HG03025 (cell line): ENCODE results near the gene MRC1.

Experiments used
- ATAC-seq: cut with Tn5 transposase; IDR thresholded peaks from one replicate; pipeline ENCODE4 v1.9.1; 2021; ENCODE audit warnings: mild to moderate bottlenecking, moderate library complexity; ENCODE audit not compliant: unreplicated experiment, low FRiP score

MRC1 gene

GRCh38 chr10:17808971-17809841 lies at the start of gene MRC1:
TSS of gene MRC1 (plus strand) at chr10:17809348. CDS start at chr10:17809466, 118 bp downstream.
- no peak for ATAC-seq

- ATAC-seq: no peak
These were observed 45.0 kb upstream of the MRC1 start for GRCh38 chr10:17764142-17764541.

- ATAC-seq: no peak
These were observed 43.5 kb upstream of the MRC1 start for GRCh38 chr10:17765602-17766001.

GRCh38 chr10:17766731-17767130 lies 42.4 kb upstream of the MRC1 start:
- ATAC-seq: no peak

- ATAC-seq: no peak
These were observed 40.7 kb upstream of the MRC1 start for GRCh38 chr10:17768496-17768895.

- no peak for ATAC-seq
These were observed 40.2 kb upstream of the MRC1 start for GRCh38 chr10:17768957-17769356.

- no peak for ATAC-seq
These were observed 38.1 kb upstream of the MRC1 start for GRCh38 chr10:17771017-17771416.

- ATAC-seq: no peak
These were observed 29.4 kb upstream of the MRC1 start for GRCh38 chr10:17779784-17780183.

- ATAC-seq: no peak
These were observed 28.4 kb upstream of the MRC1 start for GRCh38 chr10:17780727-17781126.

GRCh38 chr10:17781856-17782255 lies 27.3 kb upstream of the MRC1 start:
- no peak for ATAC-seq

GRCh38 chr10:17782921-17783665 lies 26.1 kb upstream of the MRC1 start:
- ATAC-seq: no peak

GRCh38 chr10:17783751-17784150 lies 25.4 kb upstream of the MRC1 start:
- no peak for ATAC-seq

- ATAC-seq: no peak
These were observed 24.5 kb upstream of the MRC1 start for GRCh38 chr10:17784688-17785087.

- ATAC-seq: no peak
These were observed 23.7 kb upstream of the MRC1 start for GRCh38 chr10:17785276-17785930.

- no peak for ATAC-seq
These were observed 21.8 kb upstream of the MRC1 start for GRCh38 chr10:17787087-17787961.

GRCh38 chr10:17788646-17789045 lies 20.5 kb upstream of the MRC1 start:
- no peak for ATAC-seq

GRCh38 chr10:17789396-17789795 lies 19.8 kb upstream of the MRC1 start:
- ATAC-seq: no peak

- ATAC-seq: no peak
These were observed 18.5 kb upstream of the MRC1 start for GRCh38 chr10:17790651-17791050.

- ATAC-seq: no peak
These were observed 16.2 kb upstream of the MRC1 start for GRCh38 chr10:17792991-17793390.
